Measurements from ENCODE around the gene IGF2R.
"Not testable (repeated sequence)": the region's sequence is repeated elsewhere in the genome, so short reads cannot be mapped to it uniquely, and the experiment has no call there.

The IGF2R gene

GRCh38 chr6:160128125-160128683 is 159.3 kb downstream of the IGF2R start:
- no peak for DNase-seq

GRCh38 chr6:160128879-160129516 is 160.1 kb downstream of the IGF2R start:
- no peak for DNase-seq

GRCh38 chr6:160129881-160130615 is 161.2 kb downstream of the IGF2R start:
- no peak for DNase-seq

- no peak for DNase-seq
These were observed 162.0 kb downstream of the IGF2R start for GRCh38 chr6:160130729-160131484.

GRCh38 chr6:160131636-160132296 is 162.9 kb downstream of the IGF2R start:
- no peak for DNase-seq

- DNase-seq, result no peak
These were observed 163.4 kb downstream of the IGF2R start for GRCh38 chr6:160132297-160132637.

GRCh38 chr6:160132776-160133338 is 164.0 kb downstream of the IGF2R start:
- DNase-seq, result no peak

GRCh38 chr6:160133441-160134336 is 164.8 kb downstream of the IGF2R start:
- DNase-seq, result no peak

- not testable (repeated sequence) for DNase-seq
These were observed 165.5 kb downstream of the IGF2R start for GRCh38 chr6:160134337-160134751.

- no peak for DNase-seq
These were observed 166.1 kb downstream of the IGF2R start for GRCh38 chr6:160134779-160135547.

GRCh38 chr6:160135907-160136655 is 167.2 kb downstream of the IGF2R start:
- DNase-seq, result no peak

GRCh38 chr6:160137130-160137988 is 168.5 kb downstream of the IGF2R start:
- no peak for DNase-seq

- DNase-seq, result peak; percentile 10
These were observed 169.3 kb downstream of the IGF2R start for GRCh38 chr6:160137989-160138835.

- DNase-seq, result no peak
These were observed 170.0 kb downstream of the IGF2R start for GRCh38 chr6:160138839-160139419.

- DNase-seq, result no peak
These were observed 170.6 kb downstream of the IGF2R start for GRCh38 chr6:160139420-160139851.

- DNase-seq, result not testable (repeated sequence)
These were observed 171.6 kb downstream of the IGF2R start for GRCh38 chr6:160140493-160140892.

GRCh38 chr6:160141001-160141726 is 172.3 kb downstream of the IGF2R start:
- no peak for DNase-seq
